PC-3 (cell line): ENCODE results near the gene RIPK3.

Experiments
- CTCF ChIP-seq: fragments of 300-600 bp; sonication (generic); conservative IDR thresholded peaks from 2 replicates; pipeline ENCODE4 v1.5.1; 2017; ENCODE audit warnings: antibody characterized with exemption, low read depth, mild to moderate bottlenecking, low read length
- EZH2 ChIP-seq: fragments of 300-600 bp; sonication (generic); IDR thresholded peaks from one replicate; pipeline ENCODE4 v1.6.1; 2017; ENCODE audit warnings: antibody characterized with exemption, mild to moderate bottlenecking, low read length; ENCODE audit not compliant: unreplicated experiment
- EZH2phosphoT487 ChIP-seq: fragments of 300-600 bp; sonication (generic); IDR thresholded peaks from 2 replicates; pipeline ENCODE4 v1.6.1; 2018; ENCODE audit warnings: mild to moderate bottlenecking, antibody characterized with exemption, low read length, borderline replicate concordance

GRCh38 chr14:24322672-24323071 is 17.1 kb downstream of the RIPK3 start:
- TF ChIP-seq CTCF, result no peak
- TF ChIP-seq EZH2, result no peak
- no peak for TF ChIP-seq EZH2phosphoT487
